H1 (cell line): ENCODE measurements around the gene OXNAD1. TPM values are rescaled to one million over a fixed set of nuclear protein-coding genes. Genes with fewer than 3 reads are reported as not detected.

ENCODE experiments used
- CTCF ChIA-PET: fragments of 300-600 bp; sonication (Branson Sonifier 250); formaldehyde crosslinking; loops from one replicate; lab custom pipeline; 2021; ENCODE audit not compliant: partially characterized antibody; lab: Charles Lee
- POLR2A ChIA-PET: fragments of 300-600 bp; sonication (Branson Sonifier 250); formaldehyde crosslinking; loops from one replicate; lab custom pipeline; 2021; ENCODE audit warnings: inconsistent platforms; ENCODE audit not compliant: partially characterized antibody; lab: Charles Lee
- DNase-seq, 2 experiments: peaks; one replicate each; pipeline versions ENCODE4 v3.0.0 to v3.0.0-alpha.2; 2010 to 2022; ENCODE audit warnings: low spot score in 2 of 2, low read depth in 1 of 2, mixed read lengths in 1 of 2
- FAIRE-seq: peaks from 2 replicates; lab custom pipeline; 2011; peaks lifted over from hg19 to GRCh38; lab: Jason Lieb, UNC
- H2AFZ ChIP-seq: 2 replicates; pipeline ENCODE4 v1.8.1; 2012; ENCODE audit warnings: low read length, inconsistent platforms
- H2AK5ac ChIP-seq: 2 replicates; pipeline ENCODE4 v1.6.1; 2013; ENCODE audit warnings: low read depth, low read length
- H2BK120ac ChIP-seq: replicated peaks from 2 replicates; pipeline ENCODE3; 2013; ENCODE audit warnings: low read depth, low read length, inconsistent platforms
- H2BK12ac ChIP-seq: 2 replicates; pipeline ENCODE4 v1.6.1; 2013; ENCODE audit warnings: low read depth, low read length
- H2BK15ac ChIP-seq: 2 replicates; pipeline ENCODE4 v1.6.1; 2013; ENCODE audit warnings: low read length
- H2BK20ac ChIP-seq: 2 replicates; pipeline ENCODE4 v1.6.1; 2013; ENCODE audit warnings: low read length
- H2BK5ac ChIP-seq: 2 replicates; pipeline ENCODE4 v1.6.1; 2013; ENCODE audit warnings: low read depth, low read length
- H3K14ac ChIP-seq: 2 replicates; pipeline ENCODE4 v1.6.1; 2013; ENCODE audit warnings: inconsistent platforms; ENCODE audit not compliant: insufficient read length
- H3K18ac ChIP-seq: 2 replicates; pipeline ENCODE4 v1.6.1; 2013; ENCODE audit warnings: low read length; ENCODE audit errors: extremely low read depth
- H3K23ac ChIP-seq: 2 replicates; pipeline ENCODE4 v1.6.1; 2013; ENCODE audit warnings: inconsistent platforms; ENCODE audit not compliant: insufficient read length
- H3K23me2 ChIP-seq: 2 replicates; pipeline ENCODE4 v1.6.1; 2013; ENCODE audit warnings: low read depth, low read length
- H3K27ac ChIP-seq: 2 replicates; pipeline ENCODE4 v1.6.1; 2011; ENCODE audit warnings: low read depth, low read length, inconsistent platforms
- H3K27me3 ChIP-seq, 4 experiments: replicated peaks in 1 of 4; 1 replicate in 1 of 4; 2 replicates in 3 of 4; pipeline versions ENCODE4 v1.6.1 to v1.8.1; 2011 to 2013; ENCODE audit warnings: low read length in 3 of 4, mild to moderate bottlenecking in 3 of 4, inconsistent platforms in 2 of 4, mixed read lengths in 2 of 4, moderate library complexity in 1 of 4; ENCODE audit not compliant: control insufficient read depth in 3 of 4, insufficient read depth in 3 of 4; ENCODE audit errors: extremely low read depth in 1 of 4
- H3K36me3 ChIP-seq, 4 experiments: 2 replicates each; pipeline versions ENCODE4 v1.6.1 to v1.8.1; 2011 to 2013; ENCODE audit warnings: mild to moderate bottlenecking in 4 of 4, low read length in 3 of 4, moderate library complexity in 2 of 4, control low read depth in 1 of 4, inconsistent platforms in 1 of 4; ENCODE audit not compliant: insufficient read depth in 4 of 4, control insufficient read depth in 2 of 4
- H3K4ac ChIP-seq: replicated peaks from 2 replicates; pipeline ENCODE3; 2013; ENCODE audit warnings: low read length, low read depth, mixed read lengths, inconsistent platforms; ENCODE audit not compliant: insufficient read length
- H3K4me1 ChIP-seq, 4 experiments: replicated peaks in 1 of 4; 1 replicate in 1 of 4; 2 replicates in 3 of 4; pipeline versions ENCODE4 v1.6.1 to v1.8.1; 2011 to 2013; ENCODE audit warnings: low read length in 3 of 4, inconsistent platforms in 2 of 4, mixed read lengths in 1 of 4; ENCODE audit not compliant: insufficient read depth in 4 of 4, control insufficient read depth in 3 of 4
- H3K4me2 ChIP-seq, 2 experiments: 2 replicates each; pipeline versions ENCODE4 v1.6.1 to v1.8.1; 2011 to 2013; ENCODE audit warnings: low read depth in 2 of 2, low read length in 2 of 2, control low read depth in 1 of 2, inconsistent platforms in 1 of 2, mild to moderate bottlenecking in 1 of 2; ENCODE audit not compliant: insufficient read depth in 1 of 2
- H3K4me3 ChIP-seq, 4 experiments: fragments of 200-600, 300-600 bp in 1 of 4; sonication (generic), shearing (Covaris generic), sonication (Bioruptor Twin) in 1 of 4; 2 replicates each; pipeline versions ENCODE4 v1.5.1 to v1.8.1; 2011 to 2016; ENCODE audit warnings: low read length in 4 of 4, low read depth in 3 of 4, control low read depth in 2 of 4, inconsistent platforms in 2 of 4, mild to moderate bottlenecking in 2 of 4, mixed read lengths in 1 of 4, moderate library complexity in 1 of 4; ENCODE audit not compliant: insufficient read depth in 2 of 4; ENCODE audit errors: extremely low read depth in 1 of 4
- H3K56ac ChIP-seq: replicated peaks from 2 replicates; pipeline ENCODE3; 2013; ENCODE audit warnings: low read depth, mild to moderate bottlenecking, mixed read lengths, low read length, inconsistent platforms; ENCODE audit not compliant: insufficient read length
- H3K79me1 ChIP-seq: 2 replicates; pipeline ENCODE4 v1.6.1; 2013; ENCODE audit warnings: low read depth, low read length, control low read depth
- H3K79me2 ChIP-seq, 2 experiments: 2 replicates each; pipeline versions ENCODE4 v1.6.1 to v1.8.1; 2012 to 2013; ENCODE audit warnings: low read length in 2 of 2, mild to moderate bottlenecking in 2 of 2, inconsistent platforms in 1 of 2; ENCODE audit not compliant: insufficient read depth in 2 of 2, control insufficient read depth in 1 of 2
- H3K9ac ChIP-seq, 4 experiments: replicated peaks in 1 of 4; 1 replicate in 1 of 4; 2 replicates in 3 of 4; pipeline versions ENCODE4 v1.6.1 to v1.8.1; 2011 to 2013; ENCODE audit warnings: low read depth in 3 of 4, low read length in 3 of 4, control low read depth in 2 of 4, mild to moderate bottlenecking in 2 of 4, moderate library complexity in 2 of 4, inconsistent platforms in 1 of 4; ENCODE audit errors: extremely low read depth in 1 of 4
- H3K9me3 ChIP-seq, 2 experiments: 2 replicates each; pipeline versions ENCODE4 v1.6.1 to v1.8.1; 2012 to 2013; ENCODE audit warnings: mild to moderate bottlenecking in 2 of 2, moderate library complexity in 2 of 2, control low read depth in 1 of 2, inconsistent platforms in 1 of 2, low read depth in 1 of 2, low read length in 1 of 2, mixed read lengths in 1 of 2; ENCODE audit not compliant: insufficient read depth in 2 of 2
- H4K20me1 ChIP-seq, 2 experiments: replicated peaks in 1 of 2; 2 replicates each; pipeline versions ENCODE3 to v1.8.1; 2011 to 2013; ENCODE audit warnings: inconsistent platforms in 2 of 2, low read length in 2 of 2, mild to moderate bottlenecking in 1 of 2; ENCODE audit not compliant: insufficient read depth in 2 of 2, control insufficient read depth in 1 of 2
- H4K5ac ChIP-seq: 2 replicates; pipeline ENCODE4 v1.6.1; 2013; ENCODE audit warnings: low read length, low read depth, mixed read lengths, inconsistent platforms; ENCODE audit not compliant: insufficient read length
- H4K8ac ChIP-seq: 2 replicates; pipeline ENCODE4 v1.8.0; 2013; ENCODE audit warnings: mild to moderate bottlenecking, moderate library complexity, low read length, inconsistent platforms; ENCODE audit not compliant: insufficient read depth; ENCODE audit errors: extremely low read depth
- H4K91ac ChIP-seq: replicated peaks from 2 replicates; pipeline ENCODE3; 2013; ENCODE audit warnings: low read length, mixed read lengths, inconsistent platforms; ENCODE audit not compliant: insufficient read length
- BACH1 ChIP-seq: IDR thresholded peaks from 2 replicates; pipeline ENCODE4 v1.6.1; 2012; ENCODE audit warnings: low read length, improper control_type of control experiment
- CREB1 ChIP-seq: IDR thresholded peaks from 2 replicates; pipeline ENCODE4 v1.6.1; 2012; ENCODE audit warnings: inconsistent platforms
- CTBP2 ChIP-seq: IDR thresholded peaks from 2 replicates; pipeline ENCODE4 v1.7.0; 2011; ENCODE audit warnings: borderline replicate concordance, mild to moderate bottlenecking, moderate library complexity, mixed read lengths, low read length; ENCODE audit not compliant: insufficient read depth, insufficient read length
- GABPA ChIP-seq: IDR thresholded peaks from 2 replicates; pipeline ENCODE4 v1.6.1; 2011; ENCODE audit warnings: mild to moderate bottlenecking, low read length, moderate library complexity, borderline replicate concordance; ENCODE audit not compliant: insufficient read depth
- JUND ChIP-seq: IDR thresholded peaks from 2 replicates; pipeline ENCODE4 v1.6.1; 2011; ENCODE audit warnings: mild to moderate bottlenecking, improper control_type of control experiment, low read length
- KDM1A ChIP-seq: fragments of 200-600, 300-600 bp; sonication (generic); IDR thresholded peaks from 2 replicates; pipeline ENCODE4 v1.7.1; 2016; ENCODE audit warnings: mild to moderate bottlenecking, low read length, borderline replicate concordance
- KDM4A ChIP-seq: IDR thresholded peaks from one replicate; pipeline ENCODE4 v1.7.1; 2012; ENCODE audit warnings: low read depth, mild to moderate bottlenecking, moderate library complexity, low read length, inconsistent platforms; ENCODE audit not compliant: severe bottlenecking
- NANOG ChIP-seq: IDR thresholded peaks from 2 replicates; pipeline ENCODE4 v1.6.1; 2011; ENCODE audit warnings: low read length, low read depth, mild to moderate bottlenecking, inconsistent platforms; ENCODE audit not compliant: insufficient read depth, poor library complexity, severe bottlenecking
- RNF2 ChIP-seq: fragments of 200-900, 300-1000 bp; sonication (generic); IDR thresholded peaks from 2 replicates; pipeline ENCODE4 v1.7.1; 2016; ENCODE audit warnings: borderline replicate concordance, low read depth, mild to moderate bottlenecking, antibody characterized with exemption, low read length; ENCODE audit not compliant: poor library complexity, severe bottlenecking; ENCODE audit errors: missing control alignments
- SIX5 ChIP-seq: IDR thresholded peaks from 2 replicates; pipeline ENCODE4 v1.6.1; 2011; ENCODE audit warnings: mild to moderate bottlenecking, low read depth, low read length
- TBP ChIP-seq: IDR thresholded peaks from 2 replicates; pipeline ENCODE4 v1.6.1; 2011; ENCODE audit warnings: low read depth, low read length, improper control_type of control experiment
- TCF12 ChIP-seq: IDR thresholded peaks from 2 replicates; pipeline ENCODE4 v1.6.1; 2011; ENCODE audit warnings: low read depth, mild to moderate bottlenecking, low read length
- USF2 ChIP-seq: IDR thresholded peaks from 2 replicates; pipeline ENCODE4 v1.6.1; 2011; ENCODE audit warnings: low read length, improper control_type of control experiment
- WGBS, 2 experiments: shearing (Covaris generic) in 1 of 2; methylation state at CpG; one replicate each; pipeline versions ENCODE4 v1.1.6 to v1.1.7; 2013 to 2015; ENCODE audit warnings: low lambda C conversion rate in 2 of 2, mixed read lengths in 2 of 2, inconsistent platforms in 1 of 2, low coverage in 1 of 2, missing lambda C conversion rate in 1 of 2; ENCODE audit not compliant: insufficient replicate concordance in 2 of 2, insufficient coverage in 1 of 2, insufficient read length in 1 of 2; ENCODE audit errors: extremely low coverage in 1 of 2, missing lambda C conversion rate in 1 of 2; 5-methylcytosine and 5-hydroxymethylcytosine counted together
- polyA plus RNA-seq, 7 experiments: library from polyadenylated mRNA; depleted of rRNA in 3 of 7; stranded (reverse) in 5 of 7; unstranded in 2 of 7; fragments of >200 nt in 5 of 7; fragments of 200-250 nt in 2 of 7; gene quantifications; 1 replicate in 5 of 7; 2 replicates in 1 of 7; 4 replicates in 1 of 7; pipeline versions ENCODE4 v1.2.1 to v1.2.3, GENCODE V29; 2011 to 2013; ENCODE audit warnings: missing spikeins in 2 of 7, mixed read lengths in 2 of 7
- total RNA-seq: library from RNA; stranded (reverse); fragmentation: NEBNext Ultra II Directional; extraction: Animal tissue kit (Norgen Biotek cat#: 25700); gene quantifications from 2 replicates; pipeline ENCODE4 v1.2.1, GENCODE V29; 2021

The OXNAD1 gene
- total and polyA plus RNA-seq, 2 of the 8 experiments (the other 6 are each of a cell fraction or from before 2014, with no cell fraction given) = 14.9 to 24.8 TPM

GRCh38 chr3:16315623-16316022 lies 50.6 kb downstream of the OXNAD1 start:
- Histone ChIP-seq H3K18ac (no peak overlapping the region), H3K23me2 (no peaks in the 10 kb centered on the region), H2BK12ac (no peak overlapping the region), H3K4ac (no peak overlapping the region), H3K9ac (no peak overlapping the region), H4K91ac (no peak overlapping the region), H2AK5ac (no peak overlapping the region), H2BK15ac (no peak overlapping the region), H3K27ac (no peak overlapping the region), H3K36me3 (peaks cover 0 to 8% (median 2%) of the 10 kb centered on the region in 4 experiments; a peak in 3 of 8 replicates), H3K4me1 (no peaks in the 10 kb centered on the region), H3K79me1 (0 out of 2 replicates have a peak, but pooled peaks cover 2% of the 10 kb centered on the region), H4K5ac (no peak overlapping the region), H2BK20ac (no peak overlapping the region), H3K27me3 (no peaks in the 10 kb centered on the region), H2BK120ac (no peak overlapping the region), H3K56ac (no peak overlapping the region), H3K9me3 (no peaks in the 10 kb centered on the region), H2BK5ac (no peak overlapping the region), H3K79me2 (no peaks in the 10 kb centered on the region), H3K23ac (no peak overlapping the region), H3K4me2 (no peak overlapping the region), H2AFZ (no peak overlapping the region), H4K20me1 (no peaks in the 10 kb centered on the region), H4K8ac (no peak overlapping the region), H3K14ac (no peak overlapping the region), H3K4me3 (no peak overlapping the region)
- FAIRE-seq = no peak
- POLR2A ChIA-PET = interaction anchor here (1.2 kb wide), 1 partner anchor 8 kb away, joined by 5 read pairs; no protein-coding TSS in a partner anchor
- no peak for DNase-seq
- CTCF ChIA-PET = interaction anchor here (1.3 to 2.0 kb wide), 2 partner anchors 13 to 32 kb away, joined by 4 to 5 read pairs; no protein-coding TSS in a partner anchor
- 91% methylated on average over 7 of the region's 7 CpGs; no CpG with 5 or more reads in 1 of the 2 experiments for WGBS, 2 experiments
- TF ChIP-seq USF2 (no peak), TCF12 (no peak), SIX5 (no peak), KDM1A (no peak), BACH1 (no peak), RNF2 (no peak), NANOG (no peak), CTBP2 (no peak), TBP (no peak), CREB1 (no peak), GABPA (no peak), KDM4A (no peak), JUND (no peak)
